ENCODE data around the gene MANEAL. TPM values are rescaled to one million over a fixed set of nuclear protein-coding genes. Genes with fewer than 3 reads are reported as not detected.

The MANEAL gene
- total RNA-seq, 2 experiments from 2014 or later, result 2.6 to 4.5 TPM

- Mint-ChIP-seq H3K4me1 (peaks cover 41% of the 10 kb centered on the region), H3K27me3 (no peaks in the 10 kb centered on the region), H3K27ac (no peak overlapping the region), H3K36me3 (peaks cover 24% of the 10 kb centered on the region), H3K9me3 (ENCODE audit: low read depth) (no peaks in the 10 kb centered on the region), H3K4me3 (no peak overlapping the region)
- CTCF ChIA-PET, result interaction anchor here (4.0 kb wide), 1 partner anchor 10 kb away, joined by 39 read pairs; the partner anchor contains the start of gene MTF1
- no peak for ATAC-seq
- DNase-seq, result no peak
Observed at GRCh38 chr1:37849480-37849879, 55.8 kb downstream of the MANEAL start.

- Mint-ChIP-seq H3K4me3 (no peak overlapping the region), H3K27me3 (no peaks in the 10 kb centered on the region), H3K9me3 (ENCODE audit: low read depth) (no peaks in the 10 kb centered on the region), H3K4me1 (peaks cover 41% of the 10 kb centered on the region), H3K36me3 (peaks cover 27% of the 10 kb centered on the region), H3K27ac (no peak overlapping the region)
- CTCF ChIA-PET, result interaction anchor here (1.3 to 4.0 kb wide), 3 partner anchors 9 to 42 kb away, joined by 3 to 39 read pairs (median 4); partner anchors contain the start of genes C1orf122, MTF1 and YRDC
- ATAC-seq (no peak), DNase-seq (no peak)
Observed at GRCh38 chr1:37850352-37850955, 56.8 kb downstream of the MANEAL start.

Other genes starting within 250 kb of the MANEAL start
- gene SNIP1, start 239.6 kb upstream of the MANEAL start, total RNA-seq, result 10 to 100 TPM; 28.4 to 29.4 TPM
- gene DNALI1, start 236.9 kb upstream of the MANEAL start, total RNA-seq, result under 1 TPM; 0.26 to 0.30 TPM
- gene GNL2, start 197.9 kb upstream of the MANEAL start, total RNA-seq, result 10 to 100 TPM; 55.4 to 73.6 TPM
- gene RSPO1, start 159.0 kb upstream of the MANEAL start, total RNA-seq, result not detected
- gene CDCA8, start 101.3 kb upstream of the MANEAL start, total RNA-seq, result 10 to 100 TPM; 77.2 to 97.3 TPM
- gene EPHA10, start 28.7 kb upstream of the MANEAL start, total RNA-seq, result not detected
- 10 to 100 TPM; 19.8 to 21.9 TPM for gene C1orf122, start 13.9 kb downstream of the MANEAL start, total RNA-seq
- 10 to 100 TPM; 16.4 to 28.6 TPM for gene YRDC, start 14.4 kb downstream of the MANEAL start, total RNA-seq
- gene MTF1, start 65.7 kb downstream of the MANEAL start, total RNA-seq, result 10 to 100 TPM; 26.4 to 29.3 TPM
- 10 to 100 TPM; 37.6 to 39.9 TPM for gene INPP5B, start 153.2 kb downstream of the MANEAL start, total RNA-seq
- gene SF3A3, start 196.2 kb downstream of the MANEAL start, total RNA-seq, result 100 to 1,000 TPM in 1 of 2 experiments, 10 to 100 TPM in 1; 70.1 to 104 TPM
- 10 to 100 TPM; 13.5 to 14.5 TPM for gene FHL3, start 211.7 kb downstream of the MANEAL start, total RNA-seq
- gene UTP11, start 218.9 kb downstream of the MANEAL start, total RNA-seq, result 10 to 100 TPM; 32.4 to 49.6 TPM

Data from activated CD8-positive, alpha-beta memory T cell treated with anti-CD3 and anti-CD28 coated beads, Interleukin-2, amount 10 ng/mL, durations not matched to agents 7 days and 5 days (primary cell).